SK-N-SH treated with all-trans-retinoic acid at 6 μM for 48 hours (cell line): ENCODE data around the gene CYP1A2.

Experiments
- CREB5 ChIP-seq: fragments of 250-450 bp; sonication (Bioruptor Pico); IDR thresholded peaks from 2 replicates; pipeline ENCODE4 v1.5.1; 2020; ENCODE audit warnings: low read depth, mild to moderate bottlenecking, moderate library complexity
- POU6F1 ChIP-seq: fragments of 250-450 bp; sonication (Bioruptor Pico); IDR thresholded peaks from 2 replicates; pipeline ENCODE4 v1.8.0; 2021; ENCODE audit warnings: low read depth, mild to moderate bottlenecking, moderate library complexity, borderline replicate concordance
- RARB ChIP-seq: fragments of 250-450 bp; sonication (Bioruptor Pico); IDR thresholded peaks from 2 replicates; pipeline ENCODE4 v1.8.0; 2021; ENCODE audit warnings: mild to moderate bottlenecking, moderate library complexity
- TCF4 ChIP-seq: fragments of 250-450 bp; sonication (Bioruptor Pico); IDR thresholded peaks from 2 replicates; pipeline ENCODE4 v1.8.0; 2021; ENCODE audit warnings: mild to moderate bottlenecking, moderate library complexity, borderline replicate concordance
- TSHZ2 ChIP-seq: fragments of 250-450 bp; sonication (Bioruptor Pico); IDR thresholded peaks from 2 replicates; pipeline ENCODE4 v1.5.0; 2020; ENCODE audit warnings: mild to moderate bottlenecking, moderate library complexity
- ZFP30 ChIP-seq: fragments of 450-650 bp; formaldehyde crosslinking; IDR thresholded peaks from 2 replicates; pipeline ENCODE4 v1.5.0; 2022; ENCODE audit warnings: mild to moderate bottlenecking, moderate library complexity

- TF ChIP-seq ZFP30 (no peak), TSHZ2 (CRISPR knock-in tag) (no peak), TCF4 (CRISPR knock-in tag) (no peak), POU6F1 (CRISPR knock-in tag) (no peak), CREB5 (no peak), RARB (CRISPR knock-in tag) (no peak)
Observed at GRCh38 chr15:74725225-74725774, 23.3 kb upstream of the CYP1A2 start, which contains the start of gene CYP1A1.
